Right lobe of liver (tissue), 4 donors: ENCODE measurements around the gene ARNT2.

Source experiments
- POLR2A ChIP-seq: fragments of 450-650 bp; IDR thresholded peaks from one replicate; pipeline ENCODE4 v1.6.1; 2017; ENCODE audit warnings: antibody characterized with exemption, mild to moderate bottlenecking
- TF ChIP-seq, protein P1 (sequence below), 4 donors: fragments of 200-600 bp in 3 of 4; fragments of 450-650 bp in 1 of 4; IDR thresholded peaks; one replicate each; pipeline versions ENCODE4 v1.5.1 to v1.8.0; 2016 to 2022; ENCODE audit warnings: antibody characterized with exemption in 4 of 4, mild to moderate bottlenecking in 2 of 4
- donor health status: DM: no; HTN: no; CAD: no.
- donor health status: DM: no; HTN: no; CAD: no.
- donor health status: DM: no; HTN: yes; CAD: no.

DNA sequence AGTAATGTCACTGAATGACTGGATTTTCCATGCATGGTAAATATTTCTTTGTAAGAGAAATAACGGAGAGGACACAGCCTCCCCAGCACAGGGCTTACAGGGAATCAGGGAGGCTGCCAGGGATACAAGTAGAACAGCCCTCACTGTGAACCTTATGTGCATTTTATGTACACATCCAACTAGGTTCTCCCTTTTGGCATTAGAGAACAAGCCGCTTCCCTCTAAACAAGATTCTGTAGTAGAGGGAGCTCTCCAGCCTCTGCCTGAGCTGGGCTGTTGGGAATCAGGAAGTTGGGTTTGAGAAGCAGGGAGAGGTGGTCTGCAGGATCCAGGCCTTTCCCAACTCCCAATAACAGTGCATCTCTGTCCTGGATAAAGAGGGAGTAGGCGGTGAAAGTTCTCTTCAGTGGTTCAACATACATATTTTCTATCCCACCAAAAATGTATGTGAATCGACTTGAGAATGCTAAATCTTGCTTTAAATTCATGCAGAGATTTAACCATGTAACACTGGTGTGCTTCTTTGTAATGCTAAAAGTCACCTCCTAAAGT, 83.7 kb downstream of the ARNT2 start:
- TF ChIP-seq, protein P1, sequence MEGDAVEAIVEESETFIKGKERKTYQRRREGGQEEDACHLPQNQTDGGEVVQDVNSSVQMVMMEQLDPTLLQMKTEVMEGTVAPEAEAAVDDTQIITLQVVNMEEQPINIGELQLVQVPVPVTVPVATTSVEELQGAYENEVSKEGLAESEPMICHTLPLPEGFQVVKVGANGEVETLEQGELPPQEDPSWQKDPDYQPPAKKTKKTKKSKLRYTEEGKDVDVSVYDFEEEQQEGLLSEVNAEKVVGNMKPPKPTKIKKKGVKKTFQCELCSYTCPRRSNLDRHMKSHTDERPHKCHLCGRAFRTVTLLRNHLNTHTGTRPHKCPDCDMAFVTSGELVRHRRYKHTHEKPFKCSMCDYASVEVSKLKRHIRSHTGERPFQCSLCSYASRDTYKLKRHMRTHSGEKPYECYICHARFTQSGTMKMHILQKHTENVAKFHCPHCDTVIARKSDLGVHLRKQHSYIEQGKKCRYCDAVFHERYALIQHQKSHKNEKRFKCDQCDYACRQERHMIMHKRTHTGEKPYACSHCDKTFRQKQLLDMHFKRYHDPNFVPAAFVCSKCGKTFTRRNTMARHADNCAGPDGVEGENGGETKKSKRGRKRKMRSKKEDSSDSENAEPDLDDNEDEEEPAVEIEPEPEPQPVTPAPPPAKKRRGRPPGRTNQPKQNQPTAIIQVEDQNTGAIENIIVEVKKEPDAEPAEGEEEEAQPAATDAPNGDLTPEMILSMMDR (IDR thresholded peaks at IDR 0.05): no peak
- no peak for TF ChIP-seq POLR2A
